T-helper 1 cell treated with Interleukin-12 subunit alpha and Interleukin-12 subunit beta and Interleukin-4 antibody, amounts not matched to agents 30 ng/mL and 1 ng/mL, for 36 hours (primary cell): ENCODE data around the gene CPOX. TPM values are rescaled to one million over a fixed set of nuclear protein-coding genes. Genes with fewer than 3 reads are reported as not detected.
"Not testable (repeated sequence)": the region's sequence is repeated elsewhere in the genome, so short reads cannot be mapped to it uniquely, and the experiment has no call there.

ENCODE experiments used
- intact Hi-C: fragments of 100-400 bp; cut with micrococcal nuclease; formaldehyde crosslinking; loops from one replicate; pipeline ENCODE4 v1.15.1; 2024
- total RNA-seq: library from RNA; stranded (reverse); gene quantifications from 2 replicates; pipeline ENCODE4 v1.2.3, GENCODE V29; 2022

Gene CPOX
- 77.6 and 81.3 TPM in 2 replicates for total RNA-seq

GRCh38 chr3:98593046-98593936 lies at the start of gene CPOX:
TSS of gene CPOX (minus strand) at chr3:98593611. CDS start at chr3:98593504, 107 bp downstream.
- intact Hi-C loops: loop anchor here (1.0 to 10.0 kb wide), 14 partner anchors 20 to 1812 kb away; partner anchors contain the start of genes ARL6, CLDND1, CMSS1 and DCBLD2

GRCh38 chr3:98642769-98643168 lies 49.4 kb upstream of the CPOX start:
- intact Hi-C loops: not testable (repeated sequence)

DNA sequence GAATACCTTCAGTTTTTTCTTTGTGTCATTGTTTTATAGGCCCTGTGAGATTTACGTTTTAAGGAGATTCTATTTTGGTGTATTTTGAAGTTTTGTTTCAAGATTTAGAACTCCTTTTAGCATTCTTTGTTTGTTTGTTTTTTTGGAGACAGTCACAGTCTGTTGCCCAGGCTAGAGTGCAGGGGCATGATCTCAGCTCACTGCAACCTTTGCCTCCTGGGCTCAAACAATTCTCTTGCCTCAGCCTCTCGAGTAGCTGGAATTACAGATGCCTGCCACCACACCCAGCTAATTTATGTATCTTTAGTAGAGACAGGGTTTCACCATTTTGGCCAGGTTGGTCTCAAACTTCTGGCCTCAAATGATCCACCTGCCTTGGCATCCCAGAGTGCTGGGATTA lies 48.3 kb upstream of the CPOX start:
- intact Hi-C loops: not testable (repeated sequence)

DNA sequence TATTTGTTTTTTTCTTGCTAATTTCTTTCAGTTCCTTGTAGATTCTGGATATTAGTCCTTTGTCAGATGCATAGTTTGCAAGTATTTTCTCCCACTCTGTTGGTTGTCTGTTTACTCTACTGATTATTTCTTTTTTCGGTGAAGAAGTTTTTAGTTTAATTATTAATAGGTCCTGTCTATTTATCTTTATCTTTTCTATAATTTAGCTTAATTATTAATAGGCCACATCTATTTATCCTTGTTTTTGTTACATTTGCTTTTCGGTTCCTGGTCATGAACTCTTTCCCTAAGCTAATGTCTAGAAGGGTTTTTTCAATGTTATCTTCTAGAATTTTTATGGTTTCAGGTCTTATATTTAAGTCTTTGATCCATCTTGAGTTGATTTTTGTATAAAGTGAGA lies 45.1 kb upstream of the CPOX start:
- intact Hi-C loops: not testable (repeated sequence)

DNA sequence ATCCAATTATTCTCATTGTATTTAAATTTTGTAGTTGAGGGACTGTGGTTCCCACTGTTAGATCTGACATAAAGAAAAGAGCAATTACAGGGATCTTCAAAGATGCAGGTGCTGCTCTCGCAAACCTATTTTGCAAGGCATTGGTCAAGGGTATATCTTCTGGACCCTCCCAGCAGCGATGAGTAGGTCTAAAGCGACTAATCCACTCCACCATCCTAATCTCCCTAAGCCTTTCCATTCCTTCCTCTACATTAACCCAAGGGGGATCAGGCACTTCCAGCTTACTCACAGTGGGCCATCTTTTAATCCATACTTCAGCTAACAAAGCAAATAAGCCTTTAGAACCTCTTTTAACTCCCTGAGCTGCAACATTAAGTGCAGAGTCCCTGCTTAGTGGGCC lies 37.0 kb upstream of the CPOX start:
- intact Hi-C loops: no loop called here

DNA sequence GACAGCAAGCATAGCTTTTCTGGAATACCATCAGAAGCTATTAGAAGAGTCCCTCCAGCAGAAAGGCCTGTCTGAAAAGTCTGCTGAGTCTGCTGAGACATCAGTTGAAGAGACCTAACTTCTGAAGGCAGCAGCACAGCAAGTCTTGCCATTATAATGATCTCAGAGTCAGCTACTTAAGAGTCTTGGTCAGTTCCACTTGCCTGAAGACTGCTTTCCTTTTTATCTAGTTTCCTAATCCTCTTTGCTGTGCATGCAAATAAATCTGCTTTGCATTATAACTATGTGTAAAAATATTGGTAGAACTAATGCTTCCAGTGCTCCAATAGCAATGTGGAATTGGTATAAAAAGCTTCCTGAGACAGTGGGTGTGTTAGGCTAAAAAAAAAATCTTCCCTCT lies 34.9 kb upstream of the CPOX start:
- intact Hi-C loops: no loop called here

DNA sequence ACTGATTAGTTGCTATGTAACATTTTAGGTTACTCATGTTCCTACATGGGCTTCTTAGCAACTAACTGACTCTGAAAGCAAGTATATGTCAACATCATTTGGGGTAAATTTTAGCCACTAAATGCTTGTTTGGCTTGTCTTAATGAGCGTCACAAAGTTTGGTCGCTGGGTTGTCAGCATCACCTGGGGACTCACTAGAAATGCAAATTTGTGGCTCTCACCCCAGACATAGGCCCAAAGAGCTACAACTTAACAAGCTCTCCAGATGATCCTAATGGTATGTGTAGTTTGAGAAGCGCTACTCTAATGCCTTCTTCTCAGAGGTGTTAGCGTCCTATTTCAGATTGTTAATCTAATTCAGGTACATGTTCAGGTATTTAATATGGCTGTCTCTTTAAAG lies 32.7 kb upstream of the CPOX start:
- intact Hi-C loops: no loop called here

- intact Hi-C loops: no loop called here
These were observed 30.3 kb upstream of the CPOX start for GRCh38 chr3:98623572-98624280.

DNA sequence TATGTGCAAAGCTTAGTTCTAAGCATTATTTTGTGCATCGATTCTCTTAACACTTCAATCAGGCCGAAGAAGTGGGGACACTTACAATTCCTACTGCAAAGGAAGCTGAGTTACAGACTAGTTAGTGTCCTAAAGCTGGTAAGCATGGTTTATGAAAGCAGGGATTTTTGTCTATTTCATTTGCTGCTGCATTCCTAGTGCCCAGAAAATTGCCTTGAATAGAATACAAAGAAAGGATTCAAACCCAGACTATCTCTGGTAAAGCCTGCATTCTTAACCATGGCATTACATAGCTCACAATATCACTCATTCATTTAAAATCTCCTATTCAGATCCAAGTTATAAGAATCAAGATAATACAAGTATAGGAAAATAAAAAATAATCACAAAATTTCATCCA lies 24.4 kb upstream of the CPOX start:
- intact Hi-C loops: no loop called here

DNA sequence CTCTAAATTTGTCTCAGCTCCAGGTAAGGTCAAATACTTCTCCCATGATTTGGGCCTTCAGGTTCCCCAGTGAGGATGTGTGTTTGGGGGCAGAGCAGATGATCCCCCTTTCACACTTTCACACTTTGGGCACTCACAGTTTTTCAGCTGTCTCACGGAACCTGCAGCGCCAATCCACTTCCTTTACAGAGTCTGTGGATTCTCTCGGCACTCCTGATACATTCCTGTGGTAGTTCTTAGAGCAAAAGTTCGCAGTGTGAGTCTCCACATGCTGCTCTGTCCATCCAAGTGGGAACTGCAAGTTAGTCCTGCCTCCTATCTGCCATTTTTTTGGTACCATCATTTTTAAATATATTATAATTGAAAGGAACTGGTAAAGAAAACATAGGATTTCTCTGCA lies 20.2 kb upstream of the CPOX start:
- intact Hi-C loops: loop anchor here (2.0 kb wide), 1 partner anchor 43 kb away; no protein-coding TSS in a partner anchor

- intact Hi-C loops: loop anchor here (2.0 kb wide), 1 partner anchor 44 kb away; no protein-coding TSS in a partner anchor
These were observed 19.6 kb upstream of the CPOX start for GRCh38 chr3:98612996-98613517.

DNA sequence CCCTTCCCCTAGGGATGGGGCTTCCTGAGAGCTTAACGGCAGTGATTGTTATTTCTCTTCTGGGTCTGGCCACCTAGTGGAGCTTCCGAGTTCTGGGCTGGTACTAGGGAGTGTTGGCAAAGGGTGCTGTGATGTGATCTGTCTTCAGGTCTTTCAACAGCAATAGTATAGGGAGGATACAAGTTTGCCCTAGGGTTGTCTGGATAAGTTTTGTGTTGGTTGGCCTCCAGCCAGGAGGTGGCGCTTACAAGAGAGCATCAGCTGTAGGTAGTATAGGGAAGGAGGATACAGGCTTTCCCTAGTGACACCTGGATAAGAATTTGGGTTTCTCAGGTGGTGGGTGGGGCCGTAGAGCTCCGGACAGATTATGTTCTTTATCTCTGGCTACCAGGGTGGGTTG lies 19.2 kb upstream of the CPOX start:
- intact Hi-C loops: loop anchor here (2.0 kb wide), 1 partner anchor 44 kb away; no protein-coding TSS in a partner anchor

DNA sequence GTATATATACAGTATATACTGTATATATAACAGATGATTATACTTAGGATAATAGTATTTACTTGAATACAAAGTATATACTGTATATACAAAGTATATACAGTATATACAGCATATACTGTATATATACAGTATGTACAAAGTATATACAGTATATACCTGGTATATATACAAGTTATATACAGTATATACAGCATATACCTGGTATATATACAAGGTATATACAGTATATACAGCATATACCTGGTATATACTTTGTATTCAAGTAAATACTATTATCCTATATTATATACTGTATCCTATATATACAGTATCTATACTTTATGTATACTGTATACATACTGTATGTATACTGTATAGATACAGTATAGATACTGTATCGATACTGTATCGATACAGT lies 14.6 kb upstream of the CPOX start:
- intact Hi-C loops: no loop called here

DNA sequence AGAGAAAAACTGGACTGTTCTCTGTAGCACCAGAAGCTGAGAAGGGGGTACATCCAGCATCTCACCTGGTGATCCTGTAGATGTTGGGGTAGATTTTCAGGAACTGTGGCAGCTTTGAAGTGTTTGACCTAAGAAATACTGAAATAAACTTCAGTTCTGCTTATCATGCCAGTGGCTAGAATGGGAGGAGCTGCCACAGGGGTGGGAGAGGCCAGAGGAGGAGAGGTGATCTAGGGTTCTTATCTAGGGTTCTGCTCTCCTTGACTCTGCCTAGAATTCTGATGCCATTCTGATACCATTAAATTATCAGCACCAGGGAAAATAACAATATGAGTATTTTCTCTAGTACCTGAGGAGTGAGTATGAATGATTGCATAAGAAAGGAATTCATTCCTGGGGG lies 10.2 kb upstream of the CPOX start:
- intact Hi-C loops: loop anchor here (2.0 to 5.0 kb wide), 2 partner anchors 569 to 1149 kb away; no protein-coding TSS in a partner anchor

GRCh38 chr3:98602078-98602678 lies 8.8 kb upstream of the CPOX start:
- intact Hi-C loops: loop anchor here (1.0 to 5.0 kb wide), 6 partner anchors 55 to 1150 kb away; no protein-coding TSS in a partner anchor

DNA sequence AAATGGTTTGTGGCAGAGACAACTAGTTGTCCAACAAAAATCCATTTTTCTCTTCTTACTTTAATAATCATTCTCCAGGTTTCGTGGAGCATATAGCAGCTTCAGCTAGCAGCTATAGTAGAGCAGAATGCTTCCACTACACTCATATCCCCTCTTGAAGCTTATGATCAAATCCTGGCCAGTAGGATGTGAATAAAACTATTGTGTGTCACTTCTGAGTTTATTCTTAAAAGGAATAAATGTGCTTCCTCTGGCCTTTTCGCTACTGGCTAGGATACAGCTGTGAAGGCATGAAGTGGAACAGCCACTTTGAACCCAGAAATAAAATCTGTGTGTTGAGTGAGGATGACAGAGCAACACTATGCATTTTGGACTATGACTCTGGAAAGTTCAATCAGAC lies 7.8 kb upstream of the CPOX start:
- intact Hi-C loops: loop anchor here (5.0 kb wide), 1 partner anchor 1151 kb away; no protein-coding TSS in a partner anchor

- intact Hi-C loops: loop anchor here (5.0 kb wide), 1 partner anchor 1152 kb away; no protein-coding TSS in a partner anchor
These were observed 7.1 kb upstream of the CPOX start for GRCh38 chr3:98600412-98601095.

DNA sequence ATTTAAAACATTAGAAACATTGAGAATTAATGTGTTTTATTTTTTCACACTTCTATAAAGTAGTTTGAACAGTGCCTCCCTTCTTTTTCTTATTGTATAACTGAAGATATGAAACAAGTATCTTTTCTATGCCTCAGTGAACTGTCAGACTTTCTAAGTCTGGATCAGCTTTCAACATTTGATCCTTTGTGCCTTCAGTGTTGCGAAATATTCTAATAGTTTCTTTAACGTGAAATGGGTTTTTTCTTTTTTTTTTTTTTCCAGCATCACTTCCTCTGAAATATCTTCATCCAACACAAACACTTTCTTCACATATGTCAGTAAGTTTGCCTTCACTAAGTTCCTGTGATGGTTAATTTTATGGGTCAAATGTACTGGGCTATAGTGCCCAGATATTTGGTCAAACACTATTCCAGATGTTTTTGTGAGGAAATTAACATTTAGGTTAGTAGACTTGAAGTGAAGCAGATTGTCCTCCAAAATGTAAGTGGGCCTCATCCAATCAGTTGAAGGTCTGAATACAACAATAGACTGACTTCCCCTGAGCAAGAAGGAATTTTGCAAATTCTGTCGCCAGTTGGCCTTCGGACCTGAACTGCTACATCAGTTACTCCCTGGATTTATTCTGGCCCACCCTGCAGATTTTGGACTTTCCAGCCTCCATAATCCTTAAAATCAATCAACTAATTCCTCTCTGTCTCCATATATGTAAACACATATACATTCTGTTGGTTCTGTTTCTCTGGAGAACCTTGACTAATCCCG lies 6.4 kb upstream of the CPOX start:
- intact Hi-C loops: loop anchor here (5.0 to 10.0 kb wide), 4 partner anchors 132 to 1805 kb away; partner anchors contain the start of genes LNP1 and TOMM70

GRCh38 chr3:98598492-98598891 lies 5.1 kb upstream of the CPOX start:
- intact Hi-C loops: loop anchor here (5.0 to 10.0 kb wide), 3 partner anchors 134 to 1806 kb away; partner anchors contain the start of genes LNP1 and TOMM70
